ENCODE data around the gene C1orf35.

Gene C1orf35

DNA sequence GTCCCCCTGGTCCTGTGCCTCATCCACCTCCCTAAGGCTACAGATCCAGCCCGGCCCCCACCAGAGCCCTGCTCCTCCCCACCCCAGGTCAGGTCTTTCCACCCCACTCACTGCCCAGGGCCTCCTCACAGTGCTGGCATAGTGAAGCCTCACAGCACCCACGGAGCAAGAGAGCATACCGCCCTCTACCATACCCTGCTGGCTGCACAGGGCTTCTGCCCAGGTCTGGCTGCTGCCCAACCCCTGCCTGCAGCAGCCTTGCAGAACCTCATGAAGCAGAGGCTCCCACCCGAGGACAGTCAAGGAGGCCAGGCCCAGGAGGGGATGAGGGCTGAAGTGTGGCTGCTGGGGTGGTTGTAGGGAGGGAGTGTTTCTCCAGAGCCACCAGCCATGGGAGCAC is 40.3 kb downstream of the C1orf35 start:
- H3K27ac ChIP-seq: no peak overlapping the region
- no peak for TF ChIP-seq CTCF (conservative IDR thresholded peaks at IDR 0.05)

- H3K27ac ChIP-seq: no peak overlapping the region
- TF ChIP-seq CTCF (conservative IDR thresholded peaks at IDR 0.05): no peak
Observed at GRCh38 chr1:228062085-228062791, 40.9 kb downstream of the C1orf35 start.

DNA sequence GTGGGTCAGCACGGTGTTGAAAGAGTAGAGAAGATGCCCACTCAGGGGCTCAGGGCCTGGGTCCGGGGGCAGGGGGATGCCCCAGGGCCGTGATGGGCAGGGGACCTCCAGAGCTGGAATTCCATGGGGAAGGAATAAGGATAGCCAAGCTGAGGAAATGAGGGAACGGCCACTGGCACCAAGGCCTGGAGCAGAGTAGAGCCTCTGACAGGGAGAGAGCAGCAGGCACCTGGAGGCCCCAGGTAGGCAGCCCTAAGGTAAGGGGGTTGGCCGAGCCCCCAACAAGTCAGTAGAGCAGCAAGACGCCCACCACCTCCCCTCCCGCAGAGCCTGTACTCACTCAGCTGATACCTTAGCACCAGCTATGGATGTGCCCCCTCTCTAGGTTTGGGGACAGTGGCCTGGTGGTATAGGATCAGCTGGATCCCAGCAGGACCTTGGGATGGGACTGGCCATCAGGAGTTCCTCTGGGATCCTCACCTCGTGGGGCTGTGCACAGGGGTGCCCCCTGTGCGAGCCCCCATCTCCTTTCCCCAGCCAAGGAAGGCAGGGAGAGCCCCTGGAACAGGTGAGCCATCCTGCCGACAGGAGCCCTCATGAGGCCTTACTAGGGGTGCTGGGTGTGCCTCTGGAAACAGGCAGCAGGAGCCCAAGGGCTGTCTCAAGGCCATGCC is 41.6 kb downstream of the C1orf35 start:
- no peak for TF ChIP-seq CTCF (conservative IDR thresholded peaks at IDR 0.05)
- H3K27ac ChIP-seq: no peak overlapping the region

DNA sequence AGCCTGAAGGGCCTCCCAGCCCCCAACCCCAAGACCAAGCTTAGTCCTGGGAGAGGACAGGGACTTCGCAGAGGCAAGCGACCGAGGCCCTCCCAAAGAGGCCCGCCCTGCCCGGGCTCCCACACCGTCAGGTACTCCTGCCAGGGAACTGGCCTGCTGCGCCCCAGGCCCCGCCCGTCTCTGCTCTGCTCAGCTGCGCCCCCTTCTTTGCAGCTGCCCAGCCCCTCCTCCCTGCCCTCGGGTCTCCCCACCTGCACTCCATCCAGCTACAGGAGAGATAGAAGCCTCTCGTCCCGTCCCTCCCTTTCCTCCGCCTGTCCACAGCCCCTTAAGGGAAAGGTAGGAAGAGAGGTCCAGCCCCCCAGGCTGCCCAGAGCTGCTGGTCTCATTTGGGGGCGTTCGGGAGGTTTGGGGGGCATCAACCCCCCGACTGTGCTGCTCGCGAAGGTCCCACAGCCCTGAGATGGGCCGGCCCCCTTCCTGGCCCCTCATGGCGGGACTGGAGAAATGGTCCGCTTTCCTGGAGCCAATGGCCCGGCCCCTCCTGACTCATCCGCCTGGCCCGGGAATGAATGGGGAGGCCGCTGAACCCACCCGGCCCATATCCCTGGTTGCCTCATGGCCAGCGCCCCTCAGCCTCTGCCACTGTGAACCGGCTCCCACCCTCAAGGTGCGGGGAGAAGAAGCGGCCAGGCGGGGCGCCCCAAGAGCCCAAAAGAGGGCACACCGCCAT is 42.5 kb downstream of the C1orf35 start:
- no peak for TF ChIP-seq CTCF (conservative IDR thresholded peaks at IDR 0.05)
- H3K27ac ChIP-seq: no peak overlapping the region

GRCh38 chr1:228059634-228060457 is 43.3 kb downstream of the C1orf35 start:
- H3K27ac ChIP-seq: no peak overlapping the region
- TF ChIP-seq CTCF (conservative IDR thresholded peaks at IDR 0.05): no peak

- no peak overlapping the region for H3K27ac ChIP-seq
Observed at GRCh38 chr1:228058949-228059633, 44.0 kb downstream of the C1orf35 start.

More at GRCh38 chr1:228058949-228059633, 44.0 kb downstream of the C1orf35 start:
- TF ChIP-seq CTCF (conservative IDR thresholded peaks at IDR 0.05): no peak

All from VCaP (cell line).